ENCODE data around the gene DDAH1.

DDAH1 gene

GRCh38 chr1:85303440-85304162 lies 161.4 kb downstream of the DDAH1 start:
- no peak for DNase-seq (ENCODE audit: low read depth)

- DNase-seq (ENCODE audit: low read depth) = no peak
Measured at GRCh38 chr1:85300140-85300539, 164.8 kb downstream of the DDAH1 start.

GRCh38 chr1:85297855-85298629 lies 166.9 kb downstream of the DDAH1 start:
- DNase-seq (ENCODE audit: low read depth) = peak; percentile 58

- DNase-seq (ENCODE audit: low read depth) = no peak
Measured at GRCh38 chr1:85297538-85297854, 167.5 kb downstream of the DDAH1 start.

- no peak for DNase-seq (ENCODE audit: low read depth)
Measured at GRCh38 chr1:85296980-85297379, 168.0 kb downstream of the DDAH1 start.

GRCh38 chr1:85295654-85296053 lies 169.3 kb downstream of the DDAH1 start:
- DNase-seq (ENCODE audit: low read depth) = no peak

- DNase-seq (ENCODE audit: low read depth) = no peak
Measured at GRCh38 chr1:85295006-85295431, 169.9 kb downstream of the DDAH1 start.

GRCh38 chr1:85290826-85291225 lies 174.1 kb downstream of the DDAH1 start:
- no peak for DNase-seq (ENCODE audit: low read depth)

GRCh38 chr1:85289848-85290335 lies 175.1 kb downstream of the DDAH1 start:
- DNase-seq (ENCODE audit: low read depth) = no peak

- DNase-seq (ENCODE audit: low read depth) = no peak
Measured at GRCh38 chr1:85289207-85289847, 175.6 kb downstream of the DDAH1 start.

GRCh38 chr1:85284202-85284601 lies 180.8 kb downstream of the DDAH1 start:
- no peak for DNase-seq (ENCODE audit: low read depth)

GRCh38 chr1:85283475-85284199 lies 181.3 kb downstream of the DDAH1 start:
- no peak for DNase-seq (ENCODE audit: low read depth)

- no peak for DNase-seq (ENCODE audit: low read depth)
Measured at GRCh38 chr1:85282424-85282823, 182.5 kb downstream of the DDAH1 start.

- no peak for DNase-seq (ENCODE audit: low read depth)
Measured at GRCh38 chr1:85280636-85281035, 184.3 kb downstream of the DDAH1 start.

GRCh38 chr1:85279458-85280080 lies 185.4 kb downstream of the DDAH1 start:
- no peak for DNase-seq (ENCODE audit: low read depth)

GRCh38 chr1:85278853-85279314 lies 186.1 kb downstream of the DDAH1 start:
- DNase-seq (ENCODE audit: low read depth) = peak; percentile 18

GRCh38 chr1:85277802-85278201 lies 187.2 kb downstream of the DDAH1 start:
- DNase-seq (ENCODE audit: low read depth) = no peak

- DNase-seq (ENCODE audit: low read depth) = no peak
Measured at GRCh38 chr1:85276978-85277639, 187.8 kb downstream of the DDAH1 start.

- DNase-seq (ENCODE audit: low read depth) = peak; percentile 97
Measured at GRCh38 chr1:85276215-85276977, 188.6 kb downstream of the DDAH1 start, which contains the start of gene BCL10. Gene BCL10 (minus strand): TSS chr1:85276632. CDS start chr1:85276352, 280 bp downstream.

GRCh38 chr1:85275701-85276214 lies 189.2 kb downstream of the DDAH1 start:
- DNase-seq (ENCODE audit: low read depth) = no peak
